ENCODE results near the gene RBBP8. TPM values are rescaled to one million over a fixed set of nuclear protein-coding genes. Genes with fewer than 3 reads are reported as not detected.
"Not testable (repeated sequence)": the region's sequence is repeated elsewhere in the genome, so short reads cannot be mapped to it uniquely, and the experiment has no call there.

The RBBP8 gene
- total RNA-seq, 1 donor from 2014 or later, result 57.0 TPM

DNA sequence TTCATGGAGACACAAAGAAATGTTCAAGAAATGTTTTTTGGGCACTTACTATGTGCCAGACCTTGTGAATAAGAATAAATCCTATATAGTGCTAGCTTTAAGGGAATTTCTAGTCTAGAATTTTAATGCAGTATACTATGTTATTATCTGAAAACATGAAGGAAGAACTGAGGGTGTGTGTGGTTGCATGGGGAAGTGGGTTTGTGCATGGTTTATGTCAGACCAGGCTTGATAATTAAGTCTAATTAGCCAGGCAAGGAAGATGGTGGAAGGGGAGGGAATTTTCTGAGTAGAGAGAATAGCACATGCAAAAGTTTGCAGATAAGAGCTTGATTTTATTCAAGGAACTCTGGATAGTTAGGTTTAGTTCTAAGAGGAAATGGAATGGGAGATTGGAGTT, 6.5 kb downstream of the RBBP8 start:
- no peak for DNase-seq (ENCODE audit: low read depth)
- no peak overlapping the region for H3K4me3 ChIP-seq (ENCODE audit: low read depth, low read length)
- TF ChIP-seq, protein P1, sequence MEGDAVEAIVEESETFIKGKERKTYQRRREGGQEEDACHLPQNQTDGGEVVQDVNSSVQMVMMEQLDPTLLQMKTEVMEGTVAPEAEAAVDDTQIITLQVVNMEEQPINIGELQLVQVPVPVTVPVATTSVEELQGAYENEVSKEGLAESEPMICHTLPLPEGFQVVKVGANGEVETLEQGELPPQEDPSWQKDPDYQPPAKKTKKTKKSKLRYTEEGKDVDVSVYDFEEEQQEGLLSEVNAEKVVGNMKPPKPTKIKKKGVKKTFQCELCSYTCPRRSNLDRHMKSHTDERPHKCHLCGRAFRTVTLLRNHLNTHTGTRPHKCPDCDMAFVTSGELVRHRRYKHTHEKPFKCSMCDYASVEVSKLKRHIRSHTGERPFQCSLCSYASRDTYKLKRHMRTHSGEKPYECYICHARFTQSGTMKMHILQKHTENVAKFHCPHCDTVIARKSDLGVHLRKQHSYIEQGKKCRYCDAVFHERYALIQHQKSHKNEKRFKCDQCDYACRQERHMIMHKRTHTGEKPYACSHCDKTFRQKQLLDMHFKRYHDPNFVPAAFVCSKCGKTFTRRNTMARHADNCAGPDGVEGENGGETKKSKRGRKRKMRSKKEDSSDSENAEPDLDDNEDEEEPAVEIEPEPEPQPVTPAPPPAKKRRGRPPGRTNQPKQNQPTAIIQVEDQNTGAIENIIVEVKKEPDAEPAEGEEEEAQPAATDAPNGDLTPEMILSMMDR (conservative IDR thresholded peaks at IDR 0.05; ENCODE audit: low read depth, low read length), result no peak

DNA sequence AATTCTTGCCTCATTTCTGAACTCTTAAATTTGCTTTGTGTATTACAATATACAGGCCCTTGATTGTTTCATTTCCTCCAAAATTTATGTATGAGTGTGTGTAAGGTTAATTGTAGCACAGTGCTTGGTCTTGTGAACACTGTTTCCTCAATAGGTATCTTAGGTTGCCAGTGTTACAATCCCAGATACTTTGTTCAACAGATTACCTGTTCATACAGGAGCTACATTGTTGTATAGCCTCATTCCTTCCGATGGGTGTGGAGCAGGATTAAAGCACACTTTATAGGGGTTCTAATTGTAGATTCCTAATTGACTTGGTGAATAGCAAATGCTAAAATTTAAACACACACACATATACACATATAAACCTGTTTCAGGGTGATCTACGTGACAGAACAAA, 10.7 kb downstream of the RBBP8 start:
- DNase-seq (ENCODE audit: low read depth), result no peak
- H3K4me3 ChIP-seq (ENCODE audit: low read depth, low read length), result no peak overlapping the region
- TF ChIP-seq, protein P1 (conservative IDR thresholded peaks at IDR 0.05; ENCODE audit: low read depth, low read length), result no peak

DNA sequence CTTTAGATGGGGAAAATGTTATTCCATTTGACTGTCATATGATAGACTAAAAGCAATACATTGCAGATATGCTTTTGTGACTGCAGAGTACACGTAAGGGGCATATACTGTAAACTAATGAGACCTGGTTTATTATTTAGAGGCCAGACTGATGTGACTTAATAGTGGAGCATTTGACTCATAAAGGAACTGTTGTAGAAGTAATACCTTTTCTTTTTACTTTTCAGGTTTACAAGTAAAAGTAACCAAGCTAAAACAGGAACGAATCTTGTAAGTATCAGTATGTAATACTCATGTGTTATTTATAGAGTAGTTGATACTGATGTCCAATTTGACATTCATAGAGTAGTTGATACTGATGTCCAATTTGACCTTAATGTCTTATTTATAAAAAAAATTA, 13.1 kb downstream of the RBBP8 start:
- TF ChIP-seq, protein P1 (conservative IDR thresholded peaks at IDR 0.05; ENCODE audit: low read depth, low read length), result no peak
- no peak overlapping the region for H3K4me3 ChIP-seq (ENCODE audit: low read depth, low read length)
- no peak for DNase-seq (ENCODE audit: low read depth)

DNA sequence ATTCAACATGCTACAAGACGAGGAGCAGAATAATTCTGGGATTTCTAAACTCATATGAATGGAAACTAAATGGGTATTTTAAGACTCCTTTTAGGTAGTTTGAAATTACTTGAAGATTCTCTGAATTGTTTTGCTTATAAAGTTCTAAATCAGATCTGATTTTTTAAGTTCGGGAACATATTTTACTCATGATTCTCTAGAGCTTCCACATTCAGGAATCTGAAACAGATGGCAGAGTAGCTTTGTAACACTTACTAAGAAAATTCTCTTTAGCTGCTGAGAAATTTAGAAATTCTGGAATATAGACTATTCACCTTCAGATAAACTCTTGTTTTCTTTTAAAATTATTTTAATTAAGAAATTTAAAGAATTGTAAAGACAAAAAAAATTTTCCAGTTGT, 13.7 kb downstream of the RBBP8 start:
- no peak overlapping the region for H3K4me3 ChIP-seq (ENCODE audit: low read depth, low read length)
- TF ChIP-seq, protein P1 (conservative IDR thresholded peaks at IDR 0.05; ENCODE audit: low read depth, low read length), result no peak
- no peak for DNase-seq (ENCODE audit: low read depth)

DNA sequence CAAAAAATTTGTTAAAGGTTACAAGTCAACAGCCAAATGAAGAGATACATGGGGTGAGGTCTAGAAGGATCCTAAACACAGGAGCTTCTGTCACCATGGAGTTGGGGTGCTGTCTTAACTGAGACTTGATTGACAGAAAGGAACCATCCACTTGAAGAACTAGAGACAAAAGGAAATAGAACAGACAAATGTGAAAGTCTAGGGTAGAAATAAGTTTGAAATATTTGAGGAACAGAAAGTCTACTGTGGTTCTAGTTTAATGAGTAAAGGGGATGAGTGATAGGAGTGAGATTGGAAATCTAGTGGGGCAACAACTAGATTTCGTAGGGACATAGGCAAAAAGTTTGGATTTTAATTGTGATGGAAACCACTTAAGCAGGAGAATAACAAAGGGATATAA, 18.7 kb downstream of the RBBP8 start:
- no peak overlapping the region for H3K4me3 ChIP-seq (ENCODE audit: low read depth, low read length)
- TF ChIP-seq, protein P1 (conservative IDR thresholded peaks at IDR 0.05; ENCODE audit: low read depth, low read length), result no peak
- no peak for DNase-seq (ENCODE audit: low read depth)

DNA sequence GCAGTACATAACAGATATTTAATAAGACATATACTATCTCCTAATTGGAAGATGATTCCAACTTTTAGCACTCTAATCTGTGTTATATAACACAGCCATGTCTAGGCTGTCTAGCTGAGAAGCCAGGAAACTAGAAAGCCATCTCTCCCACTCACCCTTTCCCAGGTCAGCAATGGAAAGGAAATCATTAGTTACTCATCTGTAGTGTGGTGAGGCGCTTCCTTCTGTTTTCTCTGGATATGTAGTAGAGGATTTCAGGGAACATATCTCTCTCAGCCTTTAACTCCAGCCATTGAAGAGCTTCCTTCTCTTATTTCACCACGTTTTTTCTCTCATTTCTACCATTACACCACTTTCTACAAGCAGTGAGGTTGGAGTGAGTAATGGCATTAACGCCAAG, 19.4 kb downstream of the RBBP8 start:
- no peak for DNase-seq (ENCODE audit: low read depth)
- no peak overlapping the region for H3K4me3 ChIP-seq (ENCODE audit: low read depth, low read length)
- TF ChIP-seq, protein P1 (conservative IDR thresholded peaks at IDR 0.05; ENCODE audit: low read depth, low read length), result no peak

DNA sequence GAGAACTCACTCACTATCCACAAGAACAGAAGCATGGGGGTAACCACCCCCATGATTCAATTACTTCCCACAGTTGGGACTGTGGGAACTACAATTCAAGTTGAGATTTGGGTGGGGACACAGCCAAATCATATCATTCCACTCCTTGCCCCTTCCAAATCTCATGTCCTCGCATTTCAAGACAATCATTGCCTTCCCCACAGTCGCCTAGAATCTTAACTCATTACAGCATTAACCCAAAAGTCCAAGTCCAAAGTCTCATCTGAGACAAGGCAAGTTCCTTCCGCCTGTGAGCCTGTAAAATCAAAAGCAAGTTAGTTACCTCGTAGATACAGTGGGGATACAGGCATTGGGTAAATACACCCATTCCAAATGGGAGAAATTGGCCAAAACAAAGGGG, 20.9 kb downstream of the RBBP8 start:
- not testable (repeated sequence) for H3K4me3 ChIP-seq (ENCODE audit: low read depth, low read length); DNase-seq (ENCODE audit: low read depth)

DNA sequence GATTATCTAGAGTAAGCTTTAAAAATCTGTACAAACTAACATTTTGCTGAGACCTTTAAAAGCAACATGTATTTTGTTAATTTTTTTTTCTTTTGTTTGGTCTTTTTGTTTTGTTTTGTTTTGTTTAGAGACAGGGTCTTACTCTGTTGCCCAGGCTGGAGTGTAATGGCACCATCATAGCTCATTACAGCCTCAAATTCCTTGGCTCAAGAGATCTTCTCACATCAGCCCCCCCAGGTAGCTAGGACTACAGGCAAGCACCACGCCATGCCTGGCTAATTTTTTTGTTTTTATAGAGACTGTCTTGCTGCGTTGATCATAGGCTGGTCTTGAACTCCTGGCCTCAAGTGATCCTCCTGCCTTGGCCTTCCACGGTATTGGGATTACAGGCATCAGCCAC, 23.1 kb downstream of the RBBP8 start:
- DNase-seq (ENCODE audit: low read depth), result no peak
- TF ChIP-seq, protein P1 (conservative IDR thresholded peaks at IDR 0.05; ENCODE audit: low read depth, low read length), result no peak
- H3K4me3 ChIP-seq (ENCODE audit: low read depth, low read length), result no peak overlapping the region
